ENCODE data around the gene NUMBL.
"Not testable (repeated sequence)": the region's sequence is repeated elsewhere in the genome, so short reads cannot be mapped to it uniquely, and the experiment has no call there.

The NUMBL gene

GRCh38 chr19:40625406-40626120 is 64.9 kb downstream of the NUMBL start:
- DNase-seq: no peak

DNA sequence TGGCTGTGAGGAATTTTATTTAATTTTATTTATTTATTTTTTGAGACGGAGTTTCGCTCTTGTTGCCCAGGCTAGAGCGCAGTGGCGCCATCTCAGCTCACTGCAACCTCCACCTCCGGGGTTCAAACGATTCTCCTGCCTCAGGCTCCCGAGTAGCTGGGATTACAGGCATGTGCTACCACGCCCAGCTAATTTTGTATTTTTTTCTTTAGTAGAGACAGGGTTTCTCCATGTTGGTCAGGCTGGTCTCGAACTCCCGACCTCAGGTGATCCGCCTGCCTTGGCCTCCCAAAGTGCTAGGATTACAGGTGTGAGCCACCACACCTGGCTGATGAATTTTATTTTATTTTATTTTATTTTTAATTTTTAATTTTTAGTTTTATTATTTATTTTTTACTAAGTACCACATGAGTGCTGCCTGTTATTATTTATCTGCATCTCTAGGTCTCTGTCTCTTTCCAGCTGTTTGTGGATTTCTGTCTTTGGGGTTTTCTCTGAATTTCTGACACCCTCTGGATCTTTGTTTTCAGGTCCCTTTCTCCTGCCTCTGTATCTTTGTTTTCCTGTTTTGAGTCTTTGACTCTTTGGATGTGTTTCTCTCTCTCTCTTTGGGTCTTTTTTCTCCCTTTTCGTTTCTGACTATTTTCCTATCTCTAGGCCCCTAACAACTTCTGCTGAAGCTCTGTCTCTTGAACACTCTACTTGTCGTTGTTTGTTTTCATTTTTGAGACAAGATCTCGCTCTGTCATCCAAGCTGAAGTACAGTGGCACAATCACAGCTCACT is 65.9 kb downstream of the NUMBL start:
- not testable (repeated sequence) for DNase-seq

- peak; percentile 97 for DNase-seq
Measured at GRCh38 chr19:40623403-40624251, 66.8 kb downstream of the NUMBL start.

- DNase-seq: no peak
Measured at GRCh38 chr19:40622773-40623075, 67.7 kb downstream of the NUMBL start.

DNA sequence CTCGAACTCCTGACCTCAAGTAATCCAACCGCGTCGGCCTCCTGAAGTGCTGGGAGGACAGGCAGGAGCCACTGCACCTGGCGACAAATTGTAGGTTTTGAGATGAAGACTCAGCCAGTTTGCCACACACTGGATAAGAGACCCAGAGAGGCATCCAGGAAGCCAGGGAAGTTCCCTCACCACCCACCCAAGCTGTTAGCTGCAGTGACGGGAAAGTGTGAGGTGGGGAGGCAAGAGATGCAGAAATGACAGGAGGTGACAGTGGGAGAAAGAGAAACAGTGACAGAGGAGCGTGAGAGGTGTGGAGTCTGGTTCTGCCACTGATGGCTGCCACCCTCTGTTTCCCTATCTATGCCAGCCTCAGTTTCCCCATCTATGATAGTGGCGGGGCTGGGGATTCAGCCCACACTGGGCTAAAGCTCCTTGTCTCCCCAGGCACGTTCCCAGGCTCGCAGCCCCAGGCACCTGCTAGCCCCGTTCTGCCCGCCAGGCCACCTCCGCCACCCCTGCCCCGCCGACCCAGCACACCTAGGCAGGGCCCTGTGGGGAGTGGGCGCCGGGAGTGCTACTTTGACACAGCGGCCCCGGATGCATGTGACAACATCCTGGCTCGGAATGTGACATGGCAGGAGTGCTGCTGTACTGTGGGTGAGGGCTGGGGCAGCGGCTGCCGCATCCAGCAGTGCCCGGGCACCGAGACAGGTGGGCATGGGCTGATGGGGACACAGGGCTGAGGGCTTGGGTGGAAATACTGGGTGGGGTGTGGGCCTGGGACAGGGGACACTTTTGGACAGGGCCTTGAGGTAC is 68.3 kb downstream of the NUMBL start:
- no peak for DNase-seq

GRCh38 chr19:40621283-40621682 is 69.2 kb downstream of the NUMBL start:
- DNase-seq: no peak

- DNase-seq: no peak
Measured at GRCh38 chr19:40620161-40620485, 70.3 kb downstream of the NUMBL start.

- no peak for DNase-seq
Measured at GRCh38 chr19:40619333-40620160, 70.9 kb downstream of the NUMBL start.

DNA sequence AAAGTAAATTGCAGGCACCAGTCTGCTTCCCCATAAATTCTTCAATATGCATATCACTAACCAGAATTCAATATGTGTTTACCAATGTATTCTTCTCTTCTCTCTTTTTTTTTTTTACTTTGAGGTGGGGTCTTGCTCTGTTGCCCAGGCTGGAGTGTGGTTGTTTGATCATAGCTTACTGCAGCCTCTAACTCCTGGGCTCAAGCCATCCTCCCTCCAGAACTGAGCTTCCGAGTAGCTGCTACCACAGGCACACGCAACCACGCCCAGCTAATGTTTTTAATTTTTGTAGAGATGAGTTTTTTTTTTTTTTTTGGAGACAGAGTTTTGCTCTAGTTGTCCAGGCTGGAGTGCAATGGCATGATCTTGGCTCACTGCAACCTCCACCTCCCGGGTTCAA is 72.5 kb downstream of the NUMBL start:
- no peak for DNase-seq

GRCh38 chr19:40616941-40617340 is 73.5 kb downstream of the NUMBL start:
- no peak for DNase-seq

DNA sequence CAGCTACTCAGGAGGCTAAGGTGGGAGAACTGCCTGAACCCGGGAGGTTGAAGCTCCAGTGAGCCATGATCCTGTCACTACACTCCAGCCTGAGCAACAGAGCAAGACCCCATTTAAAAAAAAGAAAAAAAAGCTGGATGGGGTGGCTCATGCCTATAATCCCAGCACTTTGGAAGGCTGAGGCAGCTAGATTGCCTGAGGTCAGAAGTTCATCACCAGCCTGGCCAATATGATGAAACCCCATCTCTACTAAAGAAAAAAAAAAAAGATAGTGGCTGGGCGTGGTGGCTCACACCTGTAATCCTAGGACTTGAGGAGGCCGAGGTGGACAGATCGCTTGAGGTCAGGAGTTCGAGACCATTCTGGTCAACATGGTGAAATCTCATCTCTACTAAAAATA is 74.3 kb downstream of the NUMBL start:
- no peak for DNase-seq
